Hepatocyte (in vitro differentiated cells): ENCODE data around the gene GCSAML. TPM values are rescaled to one million over a fixed set of nuclear protein-coding genes. Genes with fewer than 3 reads are reported as not detected.

Experiments used
- DNase-seq: peaks from one replicate; pipeline ENCODE4 v3.0.0-alpha.2; 2016; ENCODE audit warnings: low spot score
- H2AFZ ChIP-seq: fragments of 200-600 bp; sonication (generic); 2 replicates; pipeline ENCODE4 v1.6.0; 2016; ENCODE audit warnings: antibody characterized with exemption, mild to moderate bottlenecking
- H3K27ac ChIP-seq: fragments of 200-600 bp; sonication (generic); 2 replicates; pipeline ENCODE4 v1.5.1; 2016; ENCODE audit warnings: mild to moderate bottlenecking
- H3K27me3 ChIP-seq: fragments of 200-600 bp; sonication (generic); 2 replicates; pipeline ENCODE4 v1.6.1; 2016
- H3K36me3 ChIP-seq: fragments of 200-600 bp; sonication (generic); replicated peaks from 2 replicates; pipeline ENCODE4 v1.5.1; 2016; ENCODE audit warnings: low read depth; ENCODE audit not compliant: insufficient read depth
- H3K4me1 ChIP-seq: fragments of 200-600 bp; sonication (generic); 2 replicates; pipeline ENCODE4 v1.5.1; 2016; ENCODE audit warnings: mild to moderate bottlenecking, moderate library complexity; ENCODE audit not compliant: insufficient read depth
- H3K4me2 ChIP-seq: fragments of 200-600 bp; sonication (generic); 2 replicates; pipeline ENCODE4 v1.6.0; 2016
- H3K4me3 ChIP-seq: fragments of 200-600 bp; sonication (generic); 2 replicates; pipeline ENCODE4 v1.5.1; 2016; ENCODE audit warnings: mild to moderate bottlenecking
- H3K79me2 ChIP-seq: fragments of 200-600 bp; sonication (generic); 2 replicates; pipeline ENCODE4 v1.6.0; 2017; ENCODE audit warnings: mild to moderate bottlenecking
- H3K9me2 ChIP-seq: fragments of 200-600 bp; sonication (generic); replicated peaks from 2 replicates; pipeline ENCODE4 v1.6.0; 2017; ENCODE audit warnings: mild to moderate bottlenecking; ENCODE audit not compliant: insufficient read depth
- H3K9me3 ChIP-seq: fragments of 200-600 bp; sonication (generic); 2 replicates; pipeline ENCODE4 v1.5.1; 2016; ENCODE audit warnings: low read depth, mild to moderate bottlenecking
- H4K20me1 ChIP-seq: fragments of 200-600 bp; sonication (generic); 2 replicates; pipeline ENCODE4 v1.6.0; 2016; ENCODE audit warnings: mild to moderate bottlenecking; ENCODE audit not compliant: insufficient read depth, poor library complexity, severe bottlenecking
- CTCF ChIP-seq: fragments of 200-600 bp; sonication (generic); IDR thresholded peaks from 2 replicates; pipeline ENCODE4 v1.5.1; 2016; ENCODE audit warnings: antibody characterized with exemption, mild to moderate bottlenecking; ENCODE audit not compliant: poor library complexity
- EZH2 ChIP-seq: fragments of 200-600 bp; sonication (generic); IDR thresholded peaks from 2 replicates; pipeline ENCODE4 v1.6.1; 2016; ENCODE audit warnings: antibody characterized with exemption, mild to moderate bottlenecking, borderline replicate concordance
- EZH2phosphoT487 ChIP-seq: fragments of 200-600 bp; sonication (generic); IDR thresholded peaks from one replicate; pipeline ENCODE4 v1.6.1; 2018; ENCODE audit warnings: antibody characterized with exemption, mild to moderate bottlenecking, low read depth, moderate library complexity; ENCODE audit not compliant: unreplicated experiment, severe bottlenecking
- WGBS: methylation state at CpG from one replicate; pipeline ENCODE4 v1.1.6; 2016; ENCODE audit warnings: low lambda C conversion rate; ENCODE audit errors: missing lambda C conversion rate; 5-methylcytosine and 5-hydroxymethylcytosine counted together
- polyA plus RNA-seq: library from polyadenylated mRNA; unstranded; fragments of >200 nt; fragmentation: Nextera tagmentation; extraction: Ambion mirVana; gene quantifications from 2 replicates; pipeline ENCODE4 v1.2.1, GENCODE V29; 2016
- small RNA-seq: library from RNA; depleted of rRNA; stranded (forward); fragments of <200 nt; gene quantifications from one replicate; pipeline ENCODE3, GENCODE V24; 2014
- total RNA-seq: library from RNA; depleted of rRNA; stranded (reverse); fragments of >200 nt; gene quantifications from 2 replicates; pipeline ENCODE4 v1.2.3, GENCODE V29; 2014

Gene GCSAML
- total and polyA plus RNA-seq, 2 experiments from 2014 or later = not detected

GRCh38 chr1:247588060-247588459, 39.1 kb downstream of the GCSAML start, which contains the start of gene OR2G2:
Gene OR2G2, plus strand, starts transcription at chr1:247588360. Its CDS starts 0 bp downstream, at chr1:247588360.
- H3K9me3 ChIP-seq = no peaks in the 10 kb centered on the region
- H3K27me3 ChIP-seq = no peaks in the 10 kb centered on the region
- H3K4me1 ChIP-seq = no peaks in the 10 kb centered on the region
- 75% methylated on average over 2 of the region's 2 CpGs for WGBS
- H3K9me2 ChIP-seq = no peaks in the 10 kb centered on the region
- no peaks in the 10 kb centered on the region for H4K20me1 ChIP-seq
- no peak within 1 kb of the TSS for H3K4me2 ChIP-seq
- no peak within 1 kb of the TSS for H2AFZ ChIP-seq
- DNase-seq = no peak
- no peak within 1 kb of the TSS for H3K4me3 ChIP-seq
- no peaks in the 10 kb centered on the region for H3K79me2 ChIP-seq
- no peak within 1 kb of the TSS for H3K27ac ChIP-seq
- TF ChIP-seq CTCF (no peak), EZH2 (no peak), EZH2phosphoT487 (no peak)
- no peaks in the 10 kb centered on the region for H3K36me3 ChIP-seq

GRCh38 chr1:247605286-247605685, 56.4 kb downstream of the GCSAML start, which contains the start of gene OR2G3:
Gene OR2G3, plus strand, starts transcription at chr1:247605586. Its CDS starts 0 bp downstream, at chr1:247605586.
- no peak within 1 kb of the TSS for H3K27ac ChIP-seq
- no peak within 1 kb of the TSS for H3K4me2 ChIP-seq
- H3K4me1 ChIP-seq = no peaks in the 10 kb centered on the region
- no peak for DNase-seq
- H2AFZ ChIP-seq = no peak within 1 kb of the TSS
- no peaks in the 10 kb centered on the region for H3K79me2 ChIP-seq
- 68% methylated on average over 2 of the region's 2 CpGs for WGBS
- no peaks in the 10 kb centered on the region for H3K27me3 ChIP-seq
- no peak within 1 kb of the TSS for H3K4me3 ChIP-seq
- no peaks in the 10 kb centered on the region for H3K9me3 ChIP-seq
- no peaks in the 10 kb centered on the region for H4K20me1 ChIP-seq
- H3K36me3 ChIP-seq = no peaks in the 10 kb centered on the region
- no peaks in the 10 kb centered on the region for H3K9me2 ChIP-seq
- TF ChIP-seq CTCF = no peak
- TF ChIP-seq EZH2 = no peak
- no peak for TF ChIP-seq EZH2phosphoT487

GRCh38 chr1:247613405-247613804, 64.5 kb downstream of the GCSAML start:
- H3K36me3 ChIP-seq = no peaks in the 10 kb centered on the region
- no peaks in the 10 kb centered on the region for H3K9me2 ChIP-seq
- TF ChIP-seq EZH2 (no peak), EZH2phosphoT487 (no peak), CTCF (no peak)
- no peaks in the 10 kb centered on the region for H3K9me3 ChIP-seq
- no peak overlapping the region for H3K4me2 ChIP-seq
- no peaks in the 10 kb centered on the region for H4K20me1 ChIP-seq
- no peak for DNase-seq
- H3K79me2 ChIP-seq = no peaks in the 10 kb centered on the region
- no peak overlapping the region for H3K27ac ChIP-seq
- no peaks in the 10 kb centered on the region for H3K27me3 ChIP-seq
- no peak overlapping the region for H2AFZ ChIP-seq
- no peak overlapping the region for H3K4me3 ChIP-seq
- 67% methylated on average over 1 of the region's 1 CpG for WGBS
- no peaks in the 10 kb centered on the region for H3K4me1 ChIP-seq

DNA sequence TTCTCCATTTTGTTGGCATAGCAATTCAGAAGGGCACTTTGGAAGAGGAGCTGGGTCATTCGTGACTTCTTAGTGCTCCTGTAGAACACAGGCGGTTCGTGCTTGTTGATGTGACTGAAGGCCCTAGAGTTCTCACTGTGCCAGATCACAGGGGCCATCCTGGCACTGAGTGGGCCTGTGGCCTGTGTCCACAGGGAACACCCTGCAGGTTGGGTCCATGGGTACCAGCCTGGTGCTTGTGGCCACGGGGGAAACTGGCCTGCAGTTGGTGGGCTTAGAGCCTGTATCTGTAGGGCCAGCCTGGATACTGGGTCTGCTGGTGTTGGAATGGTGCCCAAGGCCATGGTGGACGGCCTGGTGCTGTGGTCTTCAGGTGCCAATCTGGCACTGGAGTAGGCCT, 65.7 kb downstream of the GCSAML start:
- 85% methylated on average over 5 of the region's 5 CpGs for WGBS
- no peaks in the 10 kb centered on the region for H3K4me1 ChIP-seq
- no peaks in the 10 kb centered on the region for H3K9me2 ChIP-seq
- H4K20me1 ChIP-seq = no peaks in the 10 kb centered on the region
- H3K27ac ChIP-seq = no peak overlapping the region
- H3K27me3 ChIP-seq = no peaks in the 10 kb centered on the region
- no peak overlapping the region for H3K4me2 ChIP-seq
- H2AFZ ChIP-seq = no peak overlapping the region
- no peak overlapping the region for H3K4me3 ChIP-seq
- DNase-seq = no peak
- no peaks in the 10 kb centered on the region for H3K9me3 ChIP-seq
- H3K36me3 ChIP-seq = no peaks in the 10 kb centered on the region
- TF ChIP-seq EZH2 = no peak
- H3K79me2 ChIP-seq = no peaks in the 10 kb centered on the region

Small RNAs within 50 kb of the gene (small RNA-seq; reads per million reads assigned to genes)
- not detected for gene RF00026

Other genes starting within 250 kb of the GCSAML start
- gene ZNF496, start 217.3 kb upstream of the GCSAML start, total RNA-seq = 16.5 and 19.4 TPM in 2 replicates
- gene ZNF496, start 217.3 kb upstream of the GCSAML start, polyA plus RNA-seq = 10.5 and 13.2 TPM in 2 replicates
- 0.13 and 0.20 TPM in 2 replicates for gene NLRP3, start 133.0 kb upstream of the GCSAML start, total RNA-seq
- gene NLRP3, start 133.0 kb upstream of the GCSAML start, polyA plus RNA-seq = not detected in 2 replicates
- not detected in 2 replicates for gene OR2B11, start 91.0 kb upstream of the GCSAML start, total RNA-seq
- not detected in 2 replicates for gene OR2B11, start 91.0 kb upstream of the GCSAML start, polyA plus RNA-seq
- not detected in 2 replicates for gene OR2C3, start 12.7 kb upstream of the GCSAML start, total RNA-seq
- gene OR2C3, start 12.7 kb upstream of the GCSAML start, polyA plus RNA-seq = not detected in 2 replicates
- not detected in 2 replicates for gene OR2G2, start 39.2 kb downstream of the GCSAML start, total RNA-seq
- not detected in 2 replicates for gene OR2G2, start 39.2 kb downstream of the GCSAML start, polyA plus RNA-seq
- not detected in 2 replicates for gene OR2G3, start 56.5 kb downstream of the GCSAML start, total RNA-seq
- gene OR2G3, start 56.5 kb downstream of the GCSAML start, polyA plus RNA-seq = not detected in 2 replicates
- not detected in 2 replicates for gene OR13G1, start 130.6 kb downstream of the GCSAML start, total RNA-seq
- gene OR13G1, start 130.6 kb downstream of the GCSAML start, polyA plus RNA-seq = not detected in 2 replicates
- not detected in 2 replicates for gene OR6F1, start 167.5 kb downstream of the GCSAML start, total RNA-seq
- gene OR6F1, start 167.5 kb downstream of the GCSAML start, polyA plus RNA-seq = not detected in 2 replicates
- gene OR14K1, start 189.5 kb downstream of the GCSAML start, total RNA-seq = not detected in 2 replicates
- not detected in 2 replicates for gene OR14K1, start 189.5 kb downstream of the GCSAML start, polyA plus RNA-seq
- not detected in 2 replicates for gene OR14A2, start 199.0 kb downstream of the GCSAML start, total RNA-seq
- gene OR14A2, start 199.0 kb downstream of the GCSAML start, polyA plus RNA-seq = not detected in 2 replicates
- not detected in 2 replicates for gene OR1C1, start 211.4 kb downstream of the GCSAML start, total RNA-seq
- gene OR1C1, start 211.4 kb downstream of the GCSAML start, polyA plus RNA-seq = not detected in 2 replicates